Renal cortex interstitium (tissue), 11 donors: ENCODE data around the gene SMPD3. TPM values are rescaled to one million over a fixed set of nuclear protein-coding genes. Genes with fewer than 3 reads are reported as not detected.

ENCODE experiments used
- DNase-seq, 11 donors: peaks; one replicate each; pipeline ENCODE4 v3.0.0-alpha.2; 2013; ENCODE audit warnings: low read depth in 9 of 11, low spot score in 4 of 11; ENCODE audit errors: extremely low read depth in 1 of 11
- polyA plus RNA-seq, 3 donors: library from polyadenylated mRNA; unstranded; fragments of 120-200 nt; gene quantifications; one replicate each; pipeline ENCODE4 v1.2.1, GENCODE V29; 2013; ENCODE audit not compliant: insufficient read length in 3 of 3

Gene SMPD3
- polyA plus RNA-seq, 3 donors = 0.96 to 2.5 (median 1.2) TPM

- DNase-seq = no peak
Observed at GRCh38 chr16:68353366-68353765, 94.9 kb downstream of the SMPD3 start.

DNA sequence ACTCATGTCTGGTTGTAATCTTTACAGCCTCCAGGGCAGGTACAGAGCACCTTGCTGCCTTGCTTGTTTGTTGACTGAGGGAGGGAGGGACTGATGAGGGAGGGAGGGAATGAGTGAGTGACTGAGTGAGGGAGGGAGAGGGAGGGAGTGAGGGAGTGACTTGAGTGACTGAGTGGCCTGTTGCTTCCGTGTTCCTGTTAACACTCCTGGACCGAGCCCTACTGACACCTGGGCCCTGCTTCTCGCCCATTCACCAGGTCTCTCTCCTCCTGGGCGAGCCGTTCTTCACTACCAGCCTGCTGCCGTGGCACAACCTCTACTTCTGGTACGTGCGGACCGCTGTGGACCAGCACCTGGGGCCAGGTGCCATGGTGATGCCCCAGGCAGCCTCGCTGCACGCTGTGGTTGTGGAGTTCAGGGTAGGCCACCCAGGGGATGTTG lies 96.3 kb downstream of the SMPD3 start:
- DNase-seq = no peak

GRCh38 chr16:68351463-68351862 lies 96.8 kb downstream of the SMPD3 start:
- DNase-seq = no peak

DNA sequence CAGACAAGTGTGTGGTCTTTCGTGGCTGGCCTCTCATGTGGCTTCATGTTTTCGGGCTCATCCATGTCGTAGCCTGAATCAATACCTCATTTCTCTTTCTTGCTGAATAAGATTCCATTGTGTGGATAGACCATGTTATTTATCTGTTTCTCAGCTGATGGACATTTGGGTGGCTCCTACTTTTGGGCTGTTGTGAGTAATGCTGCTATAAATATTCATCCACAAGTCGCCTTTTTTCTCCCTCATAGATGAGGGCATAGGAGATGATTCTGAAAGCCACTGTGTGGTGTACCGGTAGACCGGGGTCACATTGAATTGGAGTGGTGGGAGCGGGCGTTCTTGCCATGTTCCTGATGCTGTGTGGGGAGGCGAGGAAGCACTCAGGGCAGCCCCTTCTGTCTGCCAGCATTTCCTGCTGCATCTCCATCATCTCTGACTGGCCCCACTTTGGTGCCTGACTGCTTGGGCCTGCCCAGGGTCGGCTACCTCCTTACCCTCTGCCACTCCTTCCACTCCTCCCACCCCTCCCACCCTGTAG lies 97.4 kb downstream of the SMPD3 start:
- no peak for DNase-seq

- no peak for DNase-seq
Observed at GRCh38 chr16:68349838-68350410, 98.4 kb downstream of the SMPD3 start.

DNA sequence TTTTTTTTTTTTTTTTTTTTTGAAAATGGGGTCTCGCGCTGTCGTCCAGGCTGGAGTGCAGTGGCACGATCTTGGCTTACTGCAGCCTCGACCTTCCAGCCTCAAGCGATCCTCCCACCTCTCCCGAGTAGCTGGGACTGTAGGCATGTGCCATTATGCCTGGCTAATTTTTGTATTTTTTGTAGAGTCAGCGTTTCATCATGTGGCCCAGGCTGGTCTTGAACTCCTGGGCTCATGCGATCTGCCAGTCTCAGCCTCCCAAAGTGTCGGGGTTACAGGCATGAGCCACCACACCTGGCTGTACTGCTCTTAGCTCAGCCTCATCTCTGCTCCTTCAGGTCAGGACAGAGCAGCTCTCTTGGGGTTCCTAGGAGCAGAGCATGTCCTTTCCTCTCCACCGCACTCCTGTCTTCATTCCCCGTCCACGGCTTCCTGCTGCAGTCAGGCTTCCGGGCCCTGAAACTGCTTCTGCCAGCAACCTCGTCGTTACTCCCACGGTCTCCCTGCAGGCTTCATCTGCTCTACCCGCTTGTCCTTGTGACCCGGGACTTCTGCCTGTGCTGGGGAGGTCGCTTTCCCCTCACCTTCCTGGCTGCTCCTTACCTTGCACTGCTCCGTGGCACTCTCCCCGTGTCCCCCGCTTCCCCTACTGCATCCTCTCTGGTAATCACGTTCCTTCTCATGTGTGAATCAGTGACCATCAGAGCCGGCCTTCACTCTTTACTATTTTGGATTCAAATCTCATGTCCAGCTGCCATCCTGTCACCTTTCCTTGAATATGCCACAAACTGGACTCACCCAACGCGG lies 99.5 kb downstream of the SMPD3 start:
- DNase-seq = no peak

GRCh38 chr16:68347605-68348004 lies 100.7 kb downstream of the SMPD3 start:
- no peak for DNase-seq

- no peak for DNase-seq
Observed at GRCh38 chr16:68346892-68347480, 101.3 kb downstream of the SMPD3 start.

- DNase-seq = no peak
Observed at GRCh38 chr16:68345958-68346635, 102.2 kb downstream of the SMPD3 start.

DNA sequence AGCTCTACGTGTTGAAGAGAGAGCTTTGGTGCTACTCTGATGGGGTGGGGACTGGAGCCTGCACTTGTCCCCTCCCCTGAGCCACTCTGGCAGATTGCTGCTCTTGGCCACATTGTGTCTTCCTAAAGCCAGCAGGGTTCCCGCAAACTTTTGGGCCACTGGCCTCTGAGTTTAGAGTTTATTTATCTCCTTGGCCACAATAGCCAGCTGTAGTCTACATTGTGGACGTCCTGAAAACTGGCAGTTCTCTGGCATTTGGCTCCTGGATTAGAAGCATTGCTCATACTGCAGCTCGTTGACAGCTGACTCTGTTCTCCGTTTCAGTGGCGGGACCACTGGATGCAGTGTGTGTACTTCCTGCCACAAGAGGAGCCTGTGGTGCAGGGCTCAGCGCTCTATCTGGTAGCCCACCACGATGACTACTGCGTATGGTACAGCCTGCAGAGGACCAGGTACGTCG lies 102.9 kb downstream of the SMPD3 start:
- no peak for DNase-seq

- DNase-seq = no peak
Observed at GRCh38 chr16:68344252-68344651, 104.1 kb downstream of the SMPD3 start.

DNA sequence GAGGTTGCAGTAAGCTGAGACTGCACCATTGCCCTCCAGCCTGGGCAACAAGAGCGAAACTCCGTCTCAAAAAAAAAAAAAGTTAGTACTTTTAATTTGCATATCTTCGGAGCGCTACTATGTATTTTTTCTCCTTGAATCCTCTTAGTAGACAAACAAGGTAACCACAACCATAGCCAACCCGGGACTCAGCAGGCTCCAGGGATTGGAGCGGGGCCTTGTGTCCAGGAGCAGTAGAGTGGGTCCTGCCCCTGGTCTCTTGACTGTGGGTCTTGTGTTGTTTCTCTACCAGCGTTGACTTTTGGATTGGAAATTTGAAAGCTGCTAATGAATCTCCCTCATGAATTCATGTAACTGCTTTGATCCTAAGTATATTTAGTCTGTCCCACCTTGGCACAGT lies 105.2 kb downstream of the SMPD3 start:
- DNase-seq = no peak

GRCh38 chr16:68342620-68343019 lies 105.7 kb downstream of the SMPD3 start:
- no peak for DNase-seq

- no peak for DNase-seq
Observed at GRCh38 chr16:68339214-68339613, 109.1 kb downstream of the SMPD3 start.

DNA sequence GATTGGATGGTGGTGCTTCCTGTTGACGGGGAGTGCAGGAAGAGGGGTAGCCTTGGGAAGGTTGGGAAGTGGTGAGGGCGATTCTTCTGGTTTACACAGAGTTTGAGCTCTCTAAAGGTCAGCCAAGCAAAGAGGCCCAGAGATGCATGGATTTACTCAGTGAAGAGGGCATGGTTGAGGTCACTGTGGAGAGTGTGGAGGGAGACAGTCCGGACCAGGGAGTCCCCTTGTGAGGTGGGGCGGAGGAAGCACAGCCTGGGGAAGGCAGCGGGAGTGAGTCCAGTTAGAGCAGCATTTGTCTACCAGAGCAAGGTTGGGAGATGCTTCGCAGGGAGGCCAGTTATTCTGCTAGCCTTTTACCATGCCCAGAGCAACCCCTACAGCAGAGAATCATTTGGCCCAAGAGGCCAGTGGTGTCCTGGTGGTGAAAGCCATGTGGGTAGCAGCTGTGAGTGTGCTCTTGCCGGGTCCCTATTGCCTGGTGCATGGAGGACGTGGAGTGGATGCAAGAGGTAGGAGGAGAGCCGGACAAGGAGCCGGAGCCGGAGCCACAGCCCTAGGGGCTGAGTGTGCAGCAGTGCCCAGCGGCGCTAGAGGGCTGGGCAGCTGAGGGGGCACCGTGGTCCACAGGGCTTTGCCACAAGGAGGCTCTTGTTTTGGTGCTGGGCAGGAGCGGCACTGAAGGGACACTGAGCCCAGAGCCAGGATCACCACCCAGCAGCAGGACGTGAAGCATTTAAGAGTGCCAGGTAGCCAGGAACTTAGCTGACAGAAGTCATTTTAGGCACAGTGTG lies 109.8 kb downstream of the SMPD3 start:
- DNase-seq = no peak

GRCh38 chr16:68335175-68335574 lies 113.1 kb downstream of the SMPD3 start:
- no peak for DNase-seq

GRCh38 chr16:68332411-68333121 lies 115.7 kb downstream of the SMPD3 start:
- peak in 1 of 11 donors; percentile 70 for DNase-seq

DNA sequence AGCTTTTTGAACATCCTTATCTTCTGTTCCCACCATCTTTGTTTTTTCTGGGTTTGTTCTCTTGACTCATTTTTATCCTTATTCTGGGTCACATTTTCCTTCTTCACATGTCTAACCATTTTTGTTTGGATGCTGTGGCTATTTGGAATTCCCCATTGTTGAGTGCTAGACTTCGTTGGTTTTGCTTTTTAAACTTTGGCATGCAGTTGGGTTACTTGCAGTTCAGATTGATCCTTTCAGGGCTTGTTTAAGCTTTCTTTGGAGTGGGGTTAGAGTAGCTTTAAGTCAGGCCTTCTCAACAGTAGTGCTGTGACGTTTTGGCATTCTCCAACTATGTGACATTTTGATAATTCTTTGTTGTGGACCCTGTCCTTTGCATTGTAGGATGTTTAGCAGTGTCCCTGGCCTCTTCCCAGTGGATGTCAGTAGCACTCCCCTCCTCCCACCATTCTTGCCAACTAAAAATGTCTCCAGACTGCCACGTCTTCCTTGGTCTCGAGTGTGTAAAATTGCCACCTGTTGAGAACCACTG lies 116.4 kb downstream of the SMPD3 start:
- no peak for DNase-seq
